Neural cell (in vitro differentiated cells): ENCODE results near the gene MS4A8.
"Not testable (repeated sequence)": the region's sequence is repeated elsewhere in the genome, so short reads cannot be mapped to it uniquely, and the experiment has no call there.

Experiments used
- CTCF ChIP-seq: fragments of 450-650 bp; IDR thresholded peaks from 2 replicates; pipeline ENCODE4 v1.5.1; 2014; ENCODE audit warnings: antibody characterized with exemption, mild to moderate bottlenecking, moderate library complexity; ENCODE audit not compliant: poor library complexity, severe bottlenecking
- POLR2AphosphoS5 ChIP-seq: IDR thresholded peaks from 2 replicates; pipeline ENCODE4 v1.6.1; 2012
- RAD21 ChIP-seq: fragments of 450-650 bp; conservative IDR thresholded peaks from 2 replicates; pipeline ENCODE4 v1.6.1; 2014; ENCODE audit warnings: antibody characterized with exemption, mild to moderate bottlenecking, moderate library complexity
- SMC3 ChIP-seq: fragments of 450-650 bp; conservative IDR thresholded peaks from 2 replicates; pipeline ENCODE4 v1.6.1; 2014; ENCODE audit warnings: antibody characterized with exemption, mild to moderate bottlenecking, moderate library complexity; ENCODE audit not compliant: poor library complexity

- not testable (repeated sequence) for TF ChIP-seq SMC3, CTCF, POLR2AphosphoS5, RAD21
Measured at GRCh38 chr11:60678231-60678630, 21.2 kb upstream of the MS4A8 start.
